ENCODE data around the gene NKD1. TPM values are rescaled to one million over a fixed set of nuclear protein-coding genes. Genes with fewer than 3 reads are reported as not detected.

Gene NKD1
- 0.06 TPM in 1 of 2 replicates, not detected in the other for total RNA-seq (2014; rRNA removed; shearing (Covaris generic))
- 0.04 and 0.31 TPM in 2 replicates for total RNA-seq (2022)
- percentile 16 among the genes with signal in this experiment for Bru-seq, nascent RNA
- BruChase-seq, experiment 1, labeled RNA remaining after a 6-hour chase: percentile 14 among the genes with signal in this experiment
- BruChase-seq, experiment 2, labeled RNA remaining after a 2-hour chase: percentile 15 among the genes with signal in this experiment
- long read RNA-seq: 0 reads

DNA sequence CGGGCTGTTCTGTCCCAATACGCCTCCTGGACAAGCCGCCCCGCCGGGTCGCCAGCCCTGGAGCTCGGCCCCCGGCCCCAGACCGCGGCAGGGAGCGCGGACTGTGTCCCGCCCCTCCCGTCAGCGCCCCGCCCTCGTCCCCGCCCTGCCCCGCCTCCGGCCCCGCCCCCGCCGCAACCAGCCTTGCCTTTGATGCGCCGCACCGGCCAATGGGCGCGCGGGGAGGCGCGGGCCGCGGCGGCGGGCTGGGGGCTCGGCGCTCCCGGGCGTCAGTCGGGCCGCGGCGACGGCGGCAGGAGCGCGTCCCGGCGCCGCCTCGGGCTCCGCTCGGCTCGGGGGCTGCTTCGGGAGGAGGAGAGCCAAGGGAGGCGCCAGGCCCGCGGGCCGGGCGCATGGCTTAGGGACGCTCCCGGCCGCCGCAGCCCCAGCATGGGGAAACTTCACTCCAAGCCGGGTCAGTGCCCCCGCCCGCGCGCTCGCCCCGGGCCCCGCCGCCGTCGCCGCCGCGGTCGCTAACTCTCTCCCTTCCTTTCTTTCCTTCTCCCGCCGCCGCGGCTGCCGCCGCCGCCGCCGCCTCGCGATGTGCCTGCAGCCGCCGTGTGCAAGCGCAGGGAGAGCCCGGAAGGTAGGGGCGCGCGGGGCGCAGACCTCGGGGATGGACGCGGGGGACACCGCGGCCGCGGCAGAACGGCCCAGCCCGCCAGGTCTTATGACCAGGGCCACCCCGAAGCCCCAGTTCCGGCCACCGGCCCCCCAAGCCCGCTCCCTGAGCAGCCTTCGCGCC is at the start of gene NKD1:
Gene NKD1 (plus strand): TSS at position 272 of the 784 bp plus-strand sequence. CDS start 158 bp downstream, at position 430.
- CTCF ChIA-PET (ENCODE audit: unreplicated experiment): interaction anchor here (0.6 kb wide), 1 partner anchor 254 kb away, joined by 3 read pairs; no protein-coding TSS in a partner anchor
- BruUV-seq (replicated peaks): no TSS peak
- no peak for TF ChIP-seq CTCF (conservative IDR thresholded peaks at IDR 0.05; ENCODE audit: low read length)
- no peak for TF ChIP-seq EZH2phosphoT487 (IDR thresholded peaks at IDR 0.05; ENCODE audit: borderline replicate concordance, low read depth, low read length)
- H3K27ac ChIP-seq (ENCODE audit: low read depth, low read length, poor library complexity, severe bottlenecking): no peak within 1 kb of the TSS
- H4K20me1 ChIP-seq (ENCODE audit: insufficient read depth, low read length): no peaks in the 10 kb centered on the region
- peak within 1 kb of the TSS; percentile 73 for H3K4me2 ChIP-seq (ENCODE audit: low read length)
- peak within 1 kb of the TSS; percentile 66 for H3K4me3 ChIP-seq (ENCODE audit: low read depth, low read length, poor library complexity, severe bottlenecking)
- H3K4me1 ChIP-seq (ENCODE audit: insufficient read depth, low read length, poor library complexity, severe bottlenecking): no peaks in the 10 kb centered on the region
- peak within 1 kb of the TSS; percentile 33; the same call in 1 of the 2 replicates for H2AFZ ChIP-seq (ENCODE audit: low read length)
- H3K36me3 ChIP-seq (ENCODE audit: insufficient read depth, low read length): no peaks in the 10 kb centered on the region
- peak; percentile 71 for DNase-seq (ENCODE audit: low spot score)
- intact Hi-C loops (cut with micrococcal nuclease; ENCODE audit: unreplicated experiment): loop anchor here (10.0 kb wide), 1 partner anchor 196 kb away; the partner anchor contains the start of gene CYLD
- POLR2A ChIA-PET: no interaction called here
- H3K9me2 ChIP-seq (ENCODE audit: insufficient read depth, low read length): no peaks in the 10 kb centered on the region
- no peaks in the 10 kb centered on the region for H3K79me2 ChIP-seq (ENCODE audit: insufficient read depth, low read depth, low read length)
- H3K9me3 ChIP-seq (ENCODE audit: low read length): no peaks in the 10 kb centered on the region

- intact Hi-C loops (cut with micrococcal nuclease; ENCODE audit: unreplicated experiment): no loop called here
- Histone ChIP-seq H4K20me1 (ENCODE audit: insufficient read depth, low read length) (no peaks in the 10 kb centered on the region), H2AFZ (ENCODE audit: low read length) (no peak overlapping the region), H3K9me2 (ENCODE audit: insufficient read depth, low read length) (no peaks in the 10 kb centered on the region), H3K4me1 (ENCODE audit: insufficient read depth, low read length, poor library complexity, severe bottlenecking) (no peaks in the 10 kb centered on the region), H3K4me3 (ENCODE audit: low read depth, low read length, poor library complexity, severe bottlenecking) (no peak overlapping the region), H3K36me3 (ENCODE audit: insufficient read depth, low read length) (no peaks in the 10 kb centered on the region), H3K4me2 (ENCODE audit: low read length) (no peak overlapping the region), H3K27ac (ENCODE audit: low read depth, low read length, poor library complexity, severe bottlenecking) (no peak overlapping the region), H3K9me3 (ENCODE audit: low read length) (no peaks in the 10 kb centered on the region), H3K79me2 (ENCODE audit: insufficient read depth, low read depth, low read length) (no peaks in the 10 kb centered on the region)
- DNase-seq (ENCODE audit: low spot score): no peak
- no TSS peak for BruUV-seq (replicated peaks)
- ChIA-PET CTCF (ENCODE audit: unreplicated experiment) (no interaction called here), POLR2A (no interaction called here)
- no peak for TF ChIP-seq EZH2phosphoT487 (IDR thresholded peaks at IDR 0.05; ENCODE audit: borderline replicate concordance, low read depth, low read length)
- TF ChIP-seq CTCF (conservative IDR thresholded peaks at IDR 0.05; ENCODE audit: low read length): no peak
Measured at GRCh38 chr16:50498431-50499155, 49.6 kb upstream of the NKD1 start.
